Heart left ventricle (tissue), 16 donors: ENCODE results near the gene CTU2. TPM values are rescaled to one million over a fixed set of nuclear protein-coding genes. Genes with fewer than 3 reads are reported as not detected.

Source experiments
- ATAC-seq, 4 donors: fragments of 200-7000 bp; cut with Tn5 transposase; one replicate each; pipeline ENCODE4 v1.9.1; 2020 to 2022; ENCODE audit warnings: moderate library complexity in 4 of 4, mild to moderate bottlenecking in 3 of 4, moderate number of reproducible peaks in 1 of 4
- DNase-seq, 5 donors: peaks; one replicate each; pipeline ENCODE4 v3.0.0-alpha.2; 2020
- H3K27ac ChIP-seq, 12 donors: fragments of 200-600 bp; sonication (generic) in 4 of 12; one replicate each; pipeline versions ENCODE4 v1.5.0 to v1.8.0; 2016 to 2022; ENCODE audit warnings: mild to moderate bottlenecking in 2 of 12
- H3K27me3 ChIP-seq, 9 donors: fragments of 200-600 bp; sonication (generic) in 2 of 9; one replicate each; pipeline versions ENCODE4 v1.5.1 to v1.8.0; 2016 to 2022; ENCODE audit warnings: mild to moderate bottlenecking in 3 of 9
- H3K36me3 ChIP-seq, 9 donors: fragments of 200-600 bp; sonication (generic) in 2 of 9; one replicate each; pipeline versions ENCODE4 v1.5.0 to v1.8.0; 2018 to 2022; ENCODE audit warnings: mild to moderate bottlenecking in 2 of 9
- H3K4me1 ChIP-seq, 12 donors: fragments of 200-600 bp; sonication (generic) in 4 of 12; one replicate each; pipeline versions ENCODE4 v1.5.0 to v1.8.0; 2016 to 2022; ENCODE audit warnings: mild to moderate bottlenecking in 3 of 12
- H3K4me3 ChIP-seq, 12 donors: fragments of 200-600 bp; sonication (generic) in 4 of 12; one replicate each; pipeline versions ENCODE4 v1.5.0 to v1.8.0; 2017 to 2022; ENCODE audit warnings: mild to moderate bottlenecking in 9 of 12, moderate library complexity in 4 of 12
- H3K9me3 ChIP-seq, 12 donors: fragments of 200-600 bp; sonication (generic) in 4 of 12; one replicate each; pipeline versions ENCODE4 v1.5.0 to v1.8.0; 2016 to 2022; ENCODE audit warnings: mild to moderate bottlenecking in 1 of 12
- POLR2A ChIP-seq, 2 donors: fragments of 450-650 bp; IDR thresholded peaks; one replicate each; pipeline ENCODE4 v1.6.1; 2017; ENCODE audit warnings: antibody characterized with exemption in 2 of 2, mild to moderate bottlenecking in 2 of 2, moderate library complexity in 2 of 2
- WGBS, 4 donors: extraction: QIAGEN DNeasy Blood & Tissue Kit in 2 of 4; methylation state at CpG; one replicate each; pipeline versions ENCODE4 v1.1.5 to v1.1.7; 2013 to 2018; 5-methylcytosine and 5-hydroxymethylcytosine counted together
- intact Hi-C, 10 donors: fragments of 100-400 bp; cut with DNase I; formaldehyde crosslinking; loops; one replicate each; pipeline versions ENCODE4 v1.11.1 to v1.14.2; 2022
- polyA plus RNA-seq, 2 donors: library from polyadenylated mRNA; stranded (reverse); fragments of 200-250 nt; gene quantifications; one replicate each; pipeline ENCODE4 v1.2.3, GENCODE V29; 2013
- total RNA-seq, 9 donors: library from RNA; depleted of rRNA in 2 of 9; stranded (reverse); fragments of >200 nt in 2 of 9; fragmentation: NEBNext Ultra II Directional in 3 of 9; extraction: Animal tissue kit (Norgen Biotek cat#: 25700) in 3 of 9; gene quantifications; one replicate each; pipeline versions ENCODE4 v1.1.0 to v1.2.4, GENCODE V29; 2016 to 2023
- TF ChIP-seq, protein P1 (sequence below), 12 donors: fragments of 200-600 bp; sonication (generic) in 4 of 12; IDR thresholded peaks; one replicate each; pipeline versions ENCODE4 v1.5.0 to v1.8.0; 2018 to 2022; ENCODE audit warnings: antibody characterized with exemption in 12 of 12, mild to moderate bottlenecking in 5 of 12
- donor health status: ischemic (EF 13 %, LVEDD 7.1; RV severe dilation, severe dysfunction).
- donor health status: healthy with polysubstance abuse.
- donor health status: DM: no; HTN: yes; CAD: no.
- donor health status: DM: no; HTN: no; CAD: no.
- donor health status: ischemic (EF 25% LVEDD 6.9; RV normal size, moderate dysfunction).
- donor health status: ischemic (EF 25% LVEDD 5.7; RV mildly dilated, moderate dysfunction).
- donor health status: healthy.
- donor health status: DM: yes; HTN: yes; CAD: no.
- donor health status: ischemic (EF 35%, LVEDD 5.7; RV mildly dilated, moderate dysfunction).
- donor health status: nonischemic (EF 11% LVEDD 7.7; RV severe dilation, severe dysfunction).
- donor health status: DM: yes; HTN: yes; CAD: no.
- donor health status: PGD.
- donor health status: ischemic (EF 29% LVEDD 5.4; RV normal size, mild dysfunction).
- donor health status: nonischemic (EF 23%, LVEDD 6.1; RV moderate dilation, normal function).

The CTU2 gene
- total and polyA plus RNA-seq, 11 donors = 6.5 to 20.8 (median 13.0) TPM

DNA sequence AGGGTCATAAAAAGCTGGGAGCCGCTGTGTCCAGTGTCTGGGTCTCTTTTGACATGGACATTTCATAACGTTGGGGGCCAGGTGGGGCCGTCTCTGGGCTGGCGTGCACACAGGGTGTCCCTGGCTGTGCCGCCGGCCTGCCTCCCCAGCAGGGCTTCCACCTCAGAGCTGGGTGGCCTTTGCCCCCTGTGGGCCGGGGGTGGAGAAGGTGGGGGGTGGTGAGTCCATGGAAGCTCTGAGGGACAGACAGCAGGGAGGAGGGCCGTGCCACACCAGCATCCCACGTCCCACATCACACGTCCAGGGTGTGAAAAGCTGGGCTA, 19.1 kb upstream of the CTU2 start:
- Histone ChIP-seq H3K36me3 (no peaks in the 10 kb centered on the region), H3K4me1 (peaks cover 0 to 45% (median 22%) of the 10 kb centered on the region in 12 donors), H3K4me3 (no peak overlapping the region), H3K27ac (peak overlapping the region in 1 of 12 donors; percentile 69), H3K27me3 (peaks cover 0 to 74% (median 13%) of the 10 kb centered on the region in 9 donors), H3K9me3 (no peaks in the 10 kb centered on the region)
- 61 to 65% (median 63%) methylated on average over 6 to 10 of the region's 10 CpGs for WGBS, 4 donors
- intact Hi-C loops = no loop called here
- DNase-seq (no peak), ATAC-seq (no peak)
- no peak for TF ChIP-seq POLR2A (IDR thresholded peaks at IDR 0.05)
- TF ChIP-seq, protein P1, sequence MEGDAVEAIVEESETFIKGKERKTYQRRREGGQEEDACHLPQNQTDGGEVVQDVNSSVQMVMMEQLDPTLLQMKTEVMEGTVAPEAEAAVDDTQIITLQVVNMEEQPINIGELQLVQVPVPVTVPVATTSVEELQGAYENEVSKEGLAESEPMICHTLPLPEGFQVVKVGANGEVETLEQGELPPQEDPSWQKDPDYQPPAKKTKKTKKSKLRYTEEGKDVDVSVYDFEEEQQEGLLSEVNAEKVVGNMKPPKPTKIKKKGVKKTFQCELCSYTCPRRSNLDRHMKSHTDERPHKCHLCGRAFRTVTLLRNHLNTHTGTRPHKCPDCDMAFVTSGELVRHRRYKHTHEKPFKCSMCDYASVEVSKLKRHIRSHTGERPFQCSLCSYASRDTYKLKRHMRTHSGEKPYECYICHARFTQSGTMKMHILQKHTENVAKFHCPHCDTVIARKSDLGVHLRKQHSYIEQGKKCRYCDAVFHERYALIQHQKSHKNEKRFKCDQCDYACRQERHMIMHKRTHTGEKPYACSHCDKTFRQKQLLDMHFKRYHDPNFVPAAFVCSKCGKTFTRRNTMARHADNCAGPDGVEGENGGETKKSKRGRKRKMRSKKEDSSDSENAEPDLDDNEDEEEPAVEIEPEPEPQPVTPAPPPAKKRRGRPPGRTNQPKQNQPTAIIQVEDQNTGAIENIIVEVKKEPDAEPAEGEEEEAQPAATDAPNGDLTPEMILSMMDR (IDR thresholded peaks at IDR 0.05) = no peak

DNA sequence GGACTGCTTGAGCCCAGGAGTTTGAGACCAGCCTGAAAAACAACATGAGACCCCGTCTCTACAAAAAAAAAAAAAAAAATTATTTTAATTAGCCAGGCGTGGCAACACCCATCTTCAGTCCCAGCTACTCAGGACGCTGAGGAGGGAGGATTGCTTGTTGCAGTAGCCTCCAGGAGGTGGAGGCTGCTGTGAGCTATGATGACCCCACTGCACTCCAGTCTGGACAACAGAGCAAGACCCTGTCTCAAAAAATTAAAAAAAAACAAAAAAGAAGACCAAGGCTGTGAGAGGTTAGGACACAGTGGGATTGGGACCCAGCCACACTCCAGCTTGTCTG, 18.7 kb upstream of the CTU2 start:
- Histone ChIP-seq H3K36me3 (no peaks in the 10 kb centered on the region), H3K4me3 (no peak overlapping the region), H3K27me3 (peaks cover 0 to 73% (median 13%) of the 10 kb centered on the region in 9 donors), H3K4me1 (peaks cover 0 to 45% (median 22%) of the 10 kb centered on the region in 12 donors), H3K9me3 (no peaks in the 10 kb centered on the region), H3K27ac (no peak overlapping the region)
- WGBS, 4 donors = 71 to 77% (median 76%) methylated on average over 3 of the region's 3 CpGs
- DNase-seq (no peak), ATAC-seq (no peak)
- intact Hi-C loops = no loop called here
- TF ChIP-seq, protein P1 (IDR thresholded peaks at IDR 0.05) = no peak
- TF ChIP-seq POLR2A (IDR thresholded peaks at IDR 0.05) = no peak

DNA sequence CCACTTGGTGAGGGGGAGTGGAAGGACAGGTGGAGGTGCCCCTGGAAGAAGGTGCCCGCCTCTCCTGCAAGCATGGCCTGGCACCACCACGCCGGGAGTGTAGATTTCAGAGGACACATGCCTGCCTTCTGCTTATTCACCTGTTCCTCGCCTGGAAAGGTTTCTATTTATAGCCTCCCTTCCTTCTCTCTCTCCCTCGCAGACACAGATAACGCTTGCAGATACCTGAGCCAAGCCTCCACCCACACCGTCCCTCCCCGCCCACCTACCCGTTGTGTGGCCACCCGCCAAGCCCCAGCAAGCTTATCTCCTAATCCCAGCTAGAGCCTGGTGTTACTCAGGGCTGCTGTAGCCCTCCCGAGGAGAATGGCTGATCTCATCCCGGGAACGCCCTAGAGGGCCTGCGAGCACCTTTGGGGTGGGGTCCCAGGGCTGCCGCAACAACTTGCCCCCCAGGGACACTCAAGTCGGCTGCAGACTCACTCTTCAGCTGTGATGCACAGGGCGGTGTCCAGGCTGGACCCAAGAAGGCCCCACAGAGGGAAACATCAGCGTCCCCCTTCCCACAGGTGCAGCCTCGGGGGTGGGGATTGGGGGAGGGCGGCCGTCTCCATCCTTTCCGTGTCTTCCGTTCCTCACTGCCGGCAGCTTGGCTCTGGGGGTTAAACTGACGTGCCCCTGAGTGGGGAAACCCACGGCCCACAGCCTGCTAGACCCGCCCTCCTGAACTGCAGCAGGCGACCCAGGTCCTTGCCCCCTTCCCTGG, 18.1 kb upstream of the CTU2 start:
- WGBS, 4 donors = 31 to 39% (median 31%) methylated on average over 20 to 28 of the region's 28 CpGs
- H3K4me1 ChIP-seq = peaks cover 0 to 48% (median 22%) of the 10 kb centered on the region in 12 donors
- DNase-seq = peak in 2 of 5 donors; percentile 26 to 50

More for the DNA sequence above, 18.1 kb upstream of the CTU2 start:
- intact Hi-C loops = no loop called here
- Histone ChIP-seq H3K27me3 (peaks cover 0 to 73% (median 13%) of the 10 kb centered on the region in 9 donors), H3K36me3 (no peaks in the 10 kb centered on the region), H3K9me3 (no peaks in the 10 kb centered on the region), H3K4me3 (no peak overlapping the region), H3K27ac (no peak overlapping the region)
- ATAC-seq = peak in 1 of 4 donors; percentile 21
- no peak for TF ChIP-seq POLR2A (IDR thresholded peaks at IDR 0.05)
- TF ChIP-seq, protein P1 (IDR thresholded peaks at IDR 0.05) = no peak
